PFSK-1 (cell line): ENCODE measurements around the gene SLC22A17.

Source experiments
- FOXP2 ChIP-seq: optimal IDR thresholded peaks from 2 replicates; pipeline ENCODE3; 2011; ENCODE audit warnings: borderline replicate concordance, control low read depth, inconsistent platforms; ENCODE audit not compliant: insufficient read depth; ENCODE audit errors: extremely low read length, extremely low read depth
- POLR2AphosphoS5 ChIP-seq: IDR thresholded peaks from 2 replicates; pipeline ENCODE4 v1.6.1; 2012; ENCODE audit warnings: low read depth, mild to moderate bottlenecking, control low read depth, low read length, moderate library complexity
- REST ChIP-seq, 2 experiments: IDR thresholded peaks; 2 replicates each; pipeline versions ENCODE4 v1.6.1 to v1.8.0; 2011 to 2012; ENCODE audit warnings: low read depth in 2 of 2, low read length in 2 of 2, control low read depth in 1 of 2, inconsistent platforms in 1 of 2, mild to moderate bottlenecking in 1 of 2, moderate library complexity in 1 of 2; ENCODE audit not compliant: insufficient read depth in 1 of 2
- SIN3A ChIP-seq: IDR thresholded peaks from 2 replicates; pipeline ENCODE4 v1.6.1; 2012; ENCODE audit warnings: mild to moderate bottlenecking, low read length, moderate library complexity, borderline replicate concordance; ENCODE audit not compliant: insufficient read depth
- TAF1 ChIP-seq: IDR thresholded peaks from 2 replicates; pipeline ENCODE4 v1.6.1; 2012; ENCODE audit warnings: low read length, control low read depth, borderline replicate concordance; ENCODE audit not compliant: insufficient read depth

SLC22A17 gene

DNA sequence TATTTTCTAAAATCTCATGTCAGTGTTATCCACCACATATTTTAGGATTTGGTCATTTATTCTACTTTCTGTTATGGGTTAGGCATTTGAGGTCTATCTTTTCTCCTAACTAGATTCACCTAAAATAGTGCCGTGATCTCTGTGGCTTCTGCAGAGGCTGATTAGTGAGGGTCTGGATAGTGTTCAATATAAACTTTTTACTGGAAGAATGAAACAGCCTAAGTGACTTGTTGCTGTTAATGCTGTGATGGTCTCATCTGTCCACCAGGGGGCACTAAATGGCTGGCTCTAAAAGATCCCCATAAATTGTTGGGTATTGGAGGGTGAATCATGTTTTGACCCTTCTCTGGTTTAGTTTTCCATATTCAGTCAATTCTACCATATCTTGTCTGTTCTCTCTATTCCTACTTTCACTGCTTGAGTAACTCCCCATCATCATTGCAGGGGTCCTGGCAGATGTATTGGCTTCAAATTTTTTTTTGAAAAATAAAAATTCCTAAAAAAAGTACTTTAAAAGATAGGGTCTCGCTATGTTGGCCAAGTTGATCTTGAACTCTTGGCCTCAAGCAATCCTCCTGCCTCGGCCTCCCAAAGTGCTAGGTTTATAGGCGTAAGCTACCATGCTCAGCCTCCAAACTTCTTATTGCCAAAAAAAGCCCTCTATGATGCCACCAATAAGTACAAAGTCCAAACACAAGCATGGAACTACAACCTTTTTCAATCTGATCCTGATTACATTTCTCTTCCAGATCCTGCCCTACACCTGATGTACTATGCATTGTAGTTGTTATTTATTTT is 24.5 kb downstream of the SLC22A17 start:
- TF ChIP-seq FOXP2 (no peak), TAF1 (no peak), POLR2AphosphoS5 (no peak), REST (IDR thresholded peaks at IDR 0.05; ENCODE audit: insufficient read depth in 1 of 2, low read depth in 2 of 2, low read length in 2 of 2) (no peak)

DNA sequence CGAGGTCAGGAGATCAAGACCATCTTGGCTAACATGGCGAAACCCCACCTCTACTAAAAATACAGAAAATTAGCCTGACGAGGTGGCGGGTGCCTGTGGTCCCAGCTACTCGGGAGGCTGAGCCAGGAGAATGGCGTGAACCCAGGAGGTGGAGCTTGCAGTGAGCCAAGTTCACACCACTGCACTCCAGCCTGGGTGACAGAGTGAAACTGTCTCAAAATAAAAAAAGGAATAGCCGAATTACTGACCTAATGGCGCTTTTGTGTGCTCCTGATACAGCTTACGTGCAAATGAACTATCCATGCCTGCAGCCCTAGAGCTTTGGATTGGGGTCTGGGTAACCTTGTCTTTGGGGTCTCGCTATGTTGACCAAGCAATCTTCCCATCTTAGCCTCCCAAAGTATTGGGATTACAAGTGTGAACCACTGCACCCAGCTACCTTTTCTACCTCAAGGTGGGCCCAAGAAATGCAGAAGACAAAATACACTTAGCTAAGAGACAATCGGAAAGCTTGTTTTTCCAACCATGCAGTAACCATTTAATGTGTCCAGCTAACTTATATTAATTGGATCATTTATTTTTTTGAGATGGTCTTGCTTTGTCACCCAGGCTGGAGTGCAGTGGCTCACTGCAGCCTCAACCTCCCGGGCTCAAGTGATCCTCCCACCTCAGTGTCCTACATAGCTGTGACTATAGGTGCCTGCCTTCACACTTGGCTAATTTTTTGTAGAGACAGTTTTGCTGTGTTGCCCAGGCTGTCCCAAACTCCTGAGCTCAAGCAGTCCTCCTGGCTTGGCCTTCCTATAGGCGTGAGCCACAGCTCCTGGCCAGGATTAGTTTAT is 26.0 kb downstream of the SLC22A17 start:
- TF ChIP-seq SIN3A (no peak), REST (IDR thresholded peaks at IDR 0.05; ENCODE audit: insufficient read depth in 1 of 2, low read depth in 2 of 2, low read length in 2 of 2) (no peak), TAF1 (no peak), FOXP2 (no peak), POLR2AphosphoS5 (peak; percentile 52; the same call in 1 of the 2 replicates)

DNA sequence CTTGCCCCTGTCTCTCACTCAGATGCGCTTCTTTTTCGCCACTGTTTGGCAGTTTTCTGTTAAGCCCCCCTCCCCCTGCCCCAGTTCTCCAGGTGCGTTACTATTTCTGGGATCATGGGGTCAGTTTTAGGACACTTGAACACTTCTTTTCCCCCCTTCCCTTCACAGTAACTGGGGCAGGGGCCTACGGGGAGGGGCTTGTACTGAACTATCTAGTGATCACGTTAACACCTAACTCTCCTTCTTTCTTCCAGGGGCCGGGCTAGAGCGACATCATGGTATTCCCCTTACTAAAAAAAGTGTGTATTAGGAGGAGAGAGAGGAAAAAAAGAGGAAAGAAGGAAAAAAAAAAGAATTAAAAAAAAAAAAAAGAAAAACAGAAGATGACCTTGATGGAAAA is 27.7 kb downstream of the SLC22A17 start:
- TF ChIP-seq SIN3A: no peak
- TF ChIP-seq REST (IDR thresholded peaks at IDR 0.05; ENCODE audit: insufficient read depth in 1 of 2, low read depth in 2 of 2, low read length in 2 of 2): no peak
- TF ChIP-seq TAF1: no peak
- TF ChIP-seq POLR2AphosphoS5: no peak
- TF ChIP-seq FOXP2: no peak

DNA sequence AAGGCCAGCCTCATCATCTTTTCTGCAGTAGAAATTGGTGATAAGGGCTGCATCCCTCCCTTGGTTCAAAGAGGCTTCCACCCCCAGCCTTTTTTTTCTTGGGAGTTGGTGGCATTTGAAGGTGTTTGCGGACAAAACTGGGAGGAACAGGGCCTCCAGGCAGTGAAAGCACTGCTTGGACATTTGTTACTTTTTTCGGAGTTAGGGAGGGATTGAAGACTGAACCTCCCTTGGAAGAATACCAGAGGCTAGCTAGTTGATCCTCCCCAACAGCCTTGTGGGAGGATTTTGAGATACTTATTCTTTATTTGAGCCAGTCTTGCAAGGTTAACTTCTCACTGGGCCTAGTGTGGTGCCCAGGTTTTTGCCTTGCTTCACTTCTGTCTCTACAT is 28.2 kb downstream of the SLC22A17 start:
- TF ChIP-seq SIN3A (no peak), POLR2AphosphoS5 (no peak), TAF1 (no peak), REST (IDR thresholded peaks at IDR 0.05; ENCODE audit: insufficient read depth in 1 of 2, low read depth in 2 of 2, low read length in 2 of 2) (no peak), FOXP2 (no peak)
